Endodermal cell (in vitro differentiated cells): ENCODE results near the gene GPR32. TPM values are rescaled to one million over a fixed set of nuclear protein-coding genes. Genes with fewer than 3 reads are reported as not detected.

Experiments
- DNase-seq: peaks from one replicate; pipeline ENCODE4 v3.0.0-alpha.2; 2017
- H3K27ac ChIP-seq: 2 replicates; pipeline ENCODE4 v1.5.1; 2013; ENCODE audit warnings: mild to moderate bottlenecking, low read depth, low read length, moderate library complexity
- H3K27me3 ChIP-seq: 2 replicates; pipeline ENCODE4 v1.6.1; 2013; ENCODE audit warnings: mild to moderate bottlenecking, low read length, moderate library complexity; ENCODE audit not compliant: insufficient read depth, control insufficient read depth, poor library complexity, severe bottlenecking
- H3K36me3 ChIP-seq: 2 replicates; pipeline ENCODE4 v1.7.0; 2013; ENCODE audit warnings: mild to moderate bottlenecking, low read length, moderate library complexity; ENCODE audit not compliant: control insufficient read depth, insufficient read depth
- H3K4me1 ChIP-seq: one replicate; pipeline ENCODE4 v1.7.0; 2013; ENCODE audit warnings: low read length; ENCODE audit not compliant: control insufficient read depth, insufficient read depth
- H3K4me3 ChIP-seq: 2 replicates; pipeline ENCODE4 v1.5.1; 2013; ENCODE audit warnings: mild to moderate bottlenecking, low read length, moderate library complexity
- H3K9ac ChIP-seq: 2 replicates; pipeline ENCODE4 v1.6.1; 2013; ENCODE audit warnings: mild to moderate bottlenecking, low read length, moderate library complexity; ENCODE audit not compliant: poor library complexity, severe bottlenecking; ENCODE audit errors: extremely low read depth
- H3K9me3 ChIP-seq: 2 replicates; pipeline ENCODE4 v1.6.1; 2013; ENCODE audit warnings: mild to moderate bottlenecking, low read length, moderate library complexity; ENCODE audit not compliant: control insufficient read depth
- H3K27ac Mint-ChIP-seq: 2 replicates; pipeline ENCODE4 v1.8.0; 2020; ENCODE audit warnings: mixed read lengths
- H3K27me3 Mint-ChIP-seq: 2 replicates; pipeline ENCODE4 v1.8.0; 2021; ENCODE audit warnings: mild to moderate bottlenecking, mixed read lengths; ENCODE audit not compliant: insufficient read depth
- H3K36me3 Mint-ChIP-seq: 2 replicates; pipeline ENCODE4 v1.8.0; 2020; ENCODE audit warnings: low read depth, mixed read lengths
- H3K4me1 Mint-ChIP-seq: 2 replicates; pipeline ENCODE4 v1.8.0; 2020; ENCODE audit warnings: mixed read lengths
- H3K4me3 Mint-ChIP-seq: 2 replicates; pipeline ENCODE4 v1.8.0; 2020; ENCODE audit warnings: mild to moderate bottlenecking, moderate library complexity, mixed read lengths
- H3K9me3 Mint-ChIP-seq: 2 replicates; pipeline ENCODE4 v1.8.0; 2020; ENCODE audit warnings: mild to moderate bottlenecking, mixed read lengths
- CTCF ChIP-seq: fragments of 200-600 bp; sonication (generic); conservative IDR thresholded peaks from 2 replicates; pipeline ENCODE4 v1.5.0; 2021; ENCODE audit warnings: antibody characterized with exemption, mild to moderate bottlenecking
- WGBS, 2 experiments: methylation state at CpG; one replicate each; pipeline versions ENCODE4 v1.1.5 to v1.1.7; 2013; ENCODE audit warnings: missing lambda C conversion rate in 2 of 2, mixed read lengths in 1 of 2; ENCODE audit not compliant: insufficient coverage in 1 of 2, insufficient read length in 1 of 2; 5-methylcytosine and 5-hydroxymethylcytosine counted together
- total RNA-seq, 2 donors: library from RNA; stranded (reverse); fragmentation: NEBNext Ultra II Directional in 1 of 2; extraction: Animal tissue kit (Norgen Biotek cat#: 25700) in 1 of 2; gene quantifications; 2 replicates in 1 of 2; 3 replicates in 1 of 2; pipeline ENCODE4 v1.2.1, GENCODE V29; 2021

GPR32 gene
- total RNA-seq, 2 donors from 2014 or later: not detected

- no peak overlapping the region for H3K27ac Mint-ChIP-seq
- H3K4me3 Mint-ChIP-seq: no peak overlapping the region
- 71 to 85% methylated on average over 2 to 3 of the region's 3 CpGs for WGBS, 2 experiments
Measured at GRCh38 chr19:50812474-50812873, 42.2 kb downstream of the GPR32 start.

GRCh38 chr19:50814883-50815282 is 44.6 kb downstream of the GPR32 start:
- Histone ChIP-seq H3K4me1 (no peaks in the 10 kb centered on the region), H3K36me3 (no peaks in the 10 kb centered on the region), H3K9me3 (no peaks in the 10 kb centered on the region), H3K27me3 (peaks cover 42% of the 10 kb centered on the region), H3K9ac (no peak overlapping the region), H3K27ac (no peak overlapping the region), H3K4me3 (no peak overlapping the region)
- H3K27ac Mint-ChIP-seq: no peak overlapping the region
- peaks cover 11% of the 10 kb centered on the region for H3K4me1 Mint-ChIP-seq
- no peak for TF ChIP-seq CTCF
- no peak for DNase-seq
- H3K36me3 Mint-ChIP-seq: no peaks in the 10 kb centered on the region
- WGBS, 2 experiments: 85 to 86% methylated on average over 4 to 5 of the region's 5 CpGs
- H3K9me3 Mint-ChIP-seq: no peaks in the 10 kb centered on the region
- no peak overlapping the region for H3K4me3 Mint-ChIP-seq
- peaks cover 83% of the 10 kb centered on the region for H3K27me3 Mint-ChIP-seq

More at GRCh38 chr19:50812474-50812873, 42.2 kb downstream of the GPR32 start:
- no peak overlapping the region for H3K27ac ChIP-seq
- H3K9ac ChIP-seq: no peak overlapping the region
- TF ChIP-seq CTCF: no peak
- H3K27me3 ChIP-seq: peaks cover 37% of the 10 kb centered on the region
- Mint-ChIP-seq H3K4me1 (no peaks in the 10 kb centered on the region), H3K27me3 (peaks cover 82% of the 10 kb centered on the region), H3K9me3 (no peaks in the 10 kb centered on the region), H3K36me3 (no peaks in the 10 kb centered on the region)
- no peak overlapping the region for H3K4me3 ChIP-seq
- H3K36me3 ChIP-seq: no peaks in the 10 kb centered on the region
- H3K4me1 ChIP-seq: no peaks in the 10 kb centered on the region
- H3K9me3 ChIP-seq: no peaks in the 10 kb centered on the region
- DNase-seq: no peak

GRCh38 chr19:50815439-50815838 is 45.2 kb downstream of the GPR32 start:
- no peaks in the 10 kb centered on the region for H3K36me3 ChIP-seq
- Mint-ChIP-seq H3K4me3 (no peak overlapping the region), H3K4me1 (peaks cover 17% of the 10 kb centered on the region), H3K9me3 (no peaks in the 10 kb centered on the region), H3K27ac (no peak overlapping the region), H3K27me3 (peaks cover 86% of the 10 kb centered on the region), H3K36me3 (no peaks in the 10 kb centered on the region)
- no peaks in the 10 kb centered on the region for H3K4me1 ChIP-seq
- no peaks in the 10 kb centered on the region for H3K9me3 ChIP-seq
- H3K4me3 ChIP-seq: no peak overlapping the region
- no peak overlapping the region for H3K27ac ChIP-seq
- no peak overlapping the region for H3K9ac ChIP-seq
- WGBS, 2 experiments: 75 to 85% methylated on average over 1 of the region's 1 CpG
- no peak for TF ChIP-seq CTCF
- H3K27me3 ChIP-seq: peaks cover 44% of the 10 kb centered on the region
- no peak for DNase-seq
